Activated naive CD8-positive, alpha-beta T cell treated with anti-CD3 and anti-CD28 coated beads, Interleukin-2, amount 10 ng/mL, durations not matched to agents 7 days and 5 days (primary cell): ENCODE measurements around the gene TRAFD1. TPM values are rescaled to one million over a fixed set of nuclear protein-coding genes. Genes with fewer than 3 reads are reported as not detected.
"Not testable (repeated sequence)": the region's sequence is repeated elsewhere in the genome, so short reads cannot be mapped to it uniquely, and the experiment has no call there.

Source experiments
- ATAC-seq: fragments of 150-1000 bp; cut with Tn5 transposase; one replicate; pipeline ENCODE4 v1.10.0; 2021; ENCODE audit warnings: low read depth, moderate library complexity
- POLR2A ChIA-PET: fragments of 350-600 bp; sonication (Branson Sonifier 250); formaldehyde crosslinking; loops from one replicate; lab custom pipeline; 2021; ENCODE audit warnings: antibody characterized with exemption; lab: Charles Lee
- DNase-seq: peaks from one replicate; pipeline ENCODE4 v3.0.0; 2021
- H3K27ac Mint-ChIP-seq: one replicate; pipeline ENCODE4 v1.8.0; 2022; ENCODE audit warnings: mild to moderate bottlenecking, mixed read lengths
- H3K27me3 Mint-ChIP-seq: one replicate; pipeline ENCODE4 v1.8.0; 2022; ENCODE audit warnings: mild to moderate bottlenecking, moderate library complexity, mixed read lengths
- H3K36me3 Mint-ChIP-seq: one replicate; pipeline ENCODE4 v1.8.0; 2021; ENCODE audit warnings: mild to moderate bottlenecking, mixed read lengths
- H3K4me1 Mint-ChIP-seq: one replicate; pipeline ENCODE4 v1.8.0; 2021; ENCODE audit warnings: mixed read lengths
- H3K4me3 Mint-ChIP-seq: one replicate; pipeline ENCODE4 v1.8.0; 2022; ENCODE audit warnings: mild to moderate bottlenecking, moderate library complexity, mixed read lengths
- H3K9me3 Mint-ChIP-seq: one replicate; pipeline ENCODE4 v1.8.0; 2021; ENCODE audit warnings: mixed read lengths
- total RNA-seq, 2 experiments: library from RNA; stranded (reverse); gene quantifications; one replicate each; pipeline ENCODE4 v1.2.3, GENCODE V29; 2021

TRAFD1 gene
- total RNA-seq, 2 experiments from 2014 or later, result 69.7 to 70.3 TPM

DNA sequence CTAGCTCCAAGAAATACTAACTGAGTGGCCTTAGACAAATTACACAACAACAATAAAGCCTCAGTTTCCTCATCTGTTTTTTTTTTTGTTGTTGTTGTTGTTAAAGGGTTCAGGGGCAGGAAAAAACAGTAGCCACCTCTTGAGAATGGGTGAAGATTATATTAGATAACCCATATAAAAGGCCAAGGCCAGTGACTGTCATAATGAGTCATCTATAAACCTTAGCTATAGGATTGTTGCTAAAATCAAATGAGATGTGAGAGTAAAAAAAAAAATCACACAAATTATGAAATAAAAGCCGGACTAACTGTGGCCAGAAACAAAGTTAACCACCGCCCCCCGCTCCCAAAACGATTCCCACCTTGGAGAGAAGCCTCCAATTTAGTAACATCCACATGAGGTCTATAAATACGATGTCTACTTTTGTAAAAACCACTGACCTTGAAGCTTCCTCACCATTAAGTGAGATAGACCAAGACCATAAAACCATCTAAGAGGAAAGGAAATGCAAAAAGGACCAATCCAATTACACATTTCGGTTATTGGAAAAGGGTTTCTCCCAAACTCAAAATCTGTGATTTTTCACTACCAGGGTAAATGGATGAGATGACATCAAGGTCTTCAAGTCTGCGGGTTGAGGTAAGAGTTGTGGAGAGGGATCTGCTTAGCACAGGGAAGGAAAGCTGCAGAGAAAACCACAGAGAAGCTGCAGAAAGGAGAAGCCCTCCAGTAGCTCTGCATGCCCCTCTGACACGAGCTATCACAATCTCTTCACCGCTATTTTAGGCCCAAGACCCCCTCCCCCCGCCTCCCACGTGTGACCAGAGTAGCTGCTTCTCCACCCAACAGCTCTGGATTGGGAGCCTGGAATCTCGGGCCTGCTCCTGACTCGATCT lies 17.8 kb upstream of the TRAFD1 start:
- ATAC-seq, result no peak
- Mint-ChIP-seq H3K27ac (peak overlapping the region; percentile 85), H3K36me3 (peaks cover 3% of the 10 kb centered on the region), H3K4me1 (peaks cover 37% of the 10 kb centered on the region), H3K4me3 (peak overlapping the region; percentile 93), H3K27me3 (no peaks in the 10 kb centered on the region), H3K9me3 (no peaks in the 10 kb centered on the region)
- no peak for DNase-seq
- POLR2A ChIA-PET, result interaction anchor here (0.9 to 4.1 kb wide), 6 partner anchors 10 to 94 kb away, joined by 3 to 146 read pairs (median 11); partner anchors contain the start of genes ERP29, TMEM116 and TRAFD1

DNA sequence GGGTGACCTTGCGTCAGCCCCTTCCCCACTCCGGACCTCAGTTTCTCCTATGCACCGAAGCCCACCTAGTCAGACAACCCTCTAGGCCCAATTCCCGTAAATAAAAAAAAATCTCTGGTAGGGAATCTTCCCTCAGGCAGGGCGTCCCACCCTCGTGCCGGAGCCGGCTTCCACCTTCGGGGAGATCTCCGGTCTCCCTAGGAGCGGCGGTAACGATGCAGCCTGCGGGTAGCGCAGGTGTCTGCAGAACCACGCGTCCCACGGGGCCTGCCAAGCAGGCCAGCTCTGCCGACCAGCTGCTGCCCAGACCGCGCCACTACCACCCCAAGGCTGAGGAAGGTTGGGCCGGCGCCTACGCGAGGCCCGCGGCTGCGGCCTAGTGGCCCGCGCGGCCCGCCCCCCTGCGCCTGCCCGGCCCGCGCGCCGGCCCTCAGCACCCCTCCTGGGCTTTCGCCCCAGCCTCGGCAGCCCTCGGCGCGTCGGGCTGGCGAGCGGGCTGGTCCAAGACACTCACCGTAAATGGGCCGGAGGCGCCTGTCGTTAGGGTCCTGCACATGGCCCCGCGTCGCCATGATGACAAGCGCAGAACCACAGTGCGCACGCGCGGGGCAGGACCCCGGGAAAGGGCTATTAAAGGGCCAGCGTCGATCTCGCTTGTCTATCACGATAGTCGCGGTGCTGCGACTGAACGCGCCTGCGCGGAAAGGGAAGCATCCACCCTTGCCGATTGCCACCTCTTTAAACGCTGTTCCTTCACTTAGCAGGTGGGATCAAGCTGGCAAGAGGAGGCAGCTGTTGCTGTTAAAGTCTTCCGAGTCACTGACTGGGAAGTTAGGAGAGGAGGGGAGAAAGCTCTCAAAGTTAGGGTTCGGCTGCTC lies 16.9 kb upstream of the TRAFD1 start, which contains the start of gene NAA25:
Gene NAA25, minus strand, starts transcription at position 582 of the 878 bp plus-strand sequence. Its CDS starts 10 bp downstream, at position 572.
- ATAC-seq (peak; percentile 86), DNase-seq (peak; percentile 94)
- Mint-ChIP-seq H3K4me1 (peaks cover 36% of the 10 kb centered on the region), H3K4me3 (peak within 1 kb of the TSS; percentile 93), H3K36me3 (peaks cover 3% of the 10 kb centered on the region), H3K27me3 (no peaks in the 10 kb centered on the region), H3K27ac (peak within 1 kb of the TSS; percentile 98), H3K9me3 (no peaks in the 10 kb centered on the region)
- POLR2A ChIA-PET, result interaction anchor here (0.9 to 4.1 kb wide), 10 partner anchors 9 to 95 kb away, joined by 3 to 146 read pairs (median 6); partner anchors contain the start of genes ERP29, TMEM116 and TRAFD1

DNA sequence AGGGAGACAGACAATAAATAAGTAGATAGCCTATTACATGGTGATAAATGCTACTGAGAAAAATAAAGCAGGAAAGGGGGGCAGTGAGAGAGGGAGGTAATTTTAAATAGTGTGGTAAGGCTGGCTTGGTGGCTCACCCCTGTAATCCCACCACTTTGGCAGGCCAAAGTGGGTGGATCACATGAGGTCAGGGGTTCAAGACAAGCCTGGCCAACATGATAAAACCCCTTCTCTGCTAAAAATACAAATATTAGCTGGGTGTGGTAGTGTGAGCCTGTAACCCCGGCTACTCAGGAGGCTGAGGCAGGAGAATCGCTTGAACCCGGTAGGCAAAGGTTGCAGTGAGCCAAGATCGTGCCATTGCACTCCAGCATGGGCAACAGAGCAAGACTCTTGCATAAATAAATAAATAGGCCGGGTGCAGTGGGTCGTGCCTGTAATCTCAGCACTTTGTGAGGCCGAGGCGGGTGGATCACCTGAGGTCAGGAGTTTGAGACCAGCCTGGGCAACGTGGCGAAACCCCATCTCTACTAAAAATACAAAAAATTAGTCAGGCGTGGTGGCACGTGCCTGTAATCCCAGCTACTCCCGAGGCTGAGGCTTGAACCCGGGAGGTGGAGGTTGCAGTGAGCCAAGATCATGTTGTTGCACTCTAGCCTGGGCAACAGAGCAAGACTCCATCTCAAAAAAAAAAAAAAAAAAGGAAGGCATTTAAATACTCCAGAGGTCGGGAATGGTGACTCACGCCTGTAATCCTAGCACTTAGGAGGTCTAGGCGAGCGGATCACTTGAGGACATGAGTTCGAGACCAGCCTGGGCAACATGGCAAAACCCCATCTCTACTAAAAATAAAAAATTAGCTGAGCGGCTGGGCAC lies 14.3 kb upstream of the TRAFD1 start:
- H3K9me3 Mint-ChIP-seq, DNase-seq, ATAC-seq, H3K36me3 Mint-ChIP-seq, H3K27me3 Mint-ChIP-seq, H3K4me3 Mint-ChIP-seq, H3K27ac Mint-ChIP-seq: not testable (repeated sequence)
- POLR2A ChIA-PET, result interaction anchor here (2.1 to 4.1 kb wide), 2 partner anchors 15 to 18 kb away, joined by 17 to 146 read pairs; partner anchors contain the start of gene TRAFD1
- peaks cover 16% of the 10 kb centered on the region for H3K4me1 Mint-ChIP-seq

DNA sequence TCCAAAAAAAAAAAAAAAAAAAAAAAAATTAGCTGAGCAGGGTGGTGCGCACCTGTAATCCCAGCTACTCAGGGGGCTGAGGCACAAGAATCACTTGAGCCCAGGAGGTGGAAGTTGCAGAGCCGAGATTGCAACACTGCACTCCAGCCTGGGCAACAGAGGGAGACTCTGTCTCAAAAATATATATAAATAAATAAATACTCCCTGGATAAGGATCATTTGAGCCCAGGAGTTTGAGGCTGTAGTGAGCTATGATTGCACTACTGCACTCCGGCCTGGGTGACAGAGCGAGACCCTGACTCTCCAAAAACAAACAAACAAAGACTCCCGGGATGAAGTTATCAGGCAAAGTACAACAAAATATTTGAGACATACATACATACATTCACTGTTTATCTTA lies 13.4 kb upstream of the TRAFD1 start:
- POLR2A ChIA-PET, result interaction anchor here (2.1 kb wide), 1 partner anchor 14 kb away, joined by 17 read pairs; the partner anchor contains the start of gene TRAFD1
- Mint-ChIP-seq H3K9me3 (no peaks in the 10 kb centered on the region), H3K4me1 (peaks cover 17% of the 10 kb centered on the region), H3K36me3 (no peaks in the 10 kb centered on the region), H3K27me3 (no peaks in the 10 kb centered on the region), H3K4me3 (no peak overlapping the region), H3K27ac (no peak overlapping the region)
- DNase-seq (no peak), ATAC-seq (no peak)

DNA sequence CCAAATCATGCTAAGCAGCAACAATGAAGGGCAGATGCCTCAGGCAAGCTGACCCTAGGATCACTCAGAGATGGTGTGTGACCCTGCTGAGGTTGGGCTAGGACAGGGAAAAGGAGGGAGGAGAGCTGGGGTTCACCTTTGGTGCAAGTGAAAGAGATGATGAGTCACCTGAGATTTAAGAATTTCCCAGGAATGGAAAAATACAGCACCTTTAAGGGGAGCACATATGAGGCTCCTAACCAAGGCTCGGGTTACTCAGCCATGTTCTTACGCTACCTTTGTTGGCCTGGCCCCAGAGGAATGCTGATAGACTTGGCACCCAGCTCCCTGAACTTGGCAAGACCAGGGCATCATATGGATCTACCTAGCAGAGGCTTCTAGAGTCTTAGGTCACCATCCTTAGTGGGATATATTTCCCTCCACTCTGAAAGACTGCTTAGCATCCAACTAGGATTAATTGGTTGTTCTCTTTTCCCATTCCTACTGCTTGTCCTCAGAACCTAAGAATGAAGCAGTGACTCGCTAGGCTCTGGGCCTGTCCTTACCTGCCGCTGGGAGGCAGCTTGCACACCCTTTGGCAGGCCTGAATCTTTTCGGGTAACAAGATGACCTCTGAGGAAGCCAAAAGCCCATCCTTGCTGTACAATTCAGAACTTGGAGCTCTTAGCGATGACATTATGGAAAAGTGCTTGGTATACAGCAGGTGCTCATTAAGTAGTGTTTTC lies 12.8 kb upstream of the TRAFD1 start:
- no peaks in the 10 kb centered on the region for H3K9me3 Mint-ChIP-seq
- DNase-seq (no peak), ATAC-seq (no peak)
- H3K27me3 Mint-ChIP-seq, result no peaks in the 10 kb centered on the region
- no peaks in the 10 kb centered on the region for H3K36me3 Mint-ChIP-seq
- H3K4me3 Mint-ChIP-seq, result no peak overlapping the region
- no peak overlapping the region for H3K27ac Mint-ChIP-seq
- POLR2A ChIA-PET, result interaction anchor here (2.1 kb wide), 1 partner anchor 13 kb away, joined by 17 read pairs; the partner anchor contains the start of gene TRAFD1
- peaks cover 13% of the 10 kb centered on the region for H3K4me1 Mint-ChIP-seq

DNA sequence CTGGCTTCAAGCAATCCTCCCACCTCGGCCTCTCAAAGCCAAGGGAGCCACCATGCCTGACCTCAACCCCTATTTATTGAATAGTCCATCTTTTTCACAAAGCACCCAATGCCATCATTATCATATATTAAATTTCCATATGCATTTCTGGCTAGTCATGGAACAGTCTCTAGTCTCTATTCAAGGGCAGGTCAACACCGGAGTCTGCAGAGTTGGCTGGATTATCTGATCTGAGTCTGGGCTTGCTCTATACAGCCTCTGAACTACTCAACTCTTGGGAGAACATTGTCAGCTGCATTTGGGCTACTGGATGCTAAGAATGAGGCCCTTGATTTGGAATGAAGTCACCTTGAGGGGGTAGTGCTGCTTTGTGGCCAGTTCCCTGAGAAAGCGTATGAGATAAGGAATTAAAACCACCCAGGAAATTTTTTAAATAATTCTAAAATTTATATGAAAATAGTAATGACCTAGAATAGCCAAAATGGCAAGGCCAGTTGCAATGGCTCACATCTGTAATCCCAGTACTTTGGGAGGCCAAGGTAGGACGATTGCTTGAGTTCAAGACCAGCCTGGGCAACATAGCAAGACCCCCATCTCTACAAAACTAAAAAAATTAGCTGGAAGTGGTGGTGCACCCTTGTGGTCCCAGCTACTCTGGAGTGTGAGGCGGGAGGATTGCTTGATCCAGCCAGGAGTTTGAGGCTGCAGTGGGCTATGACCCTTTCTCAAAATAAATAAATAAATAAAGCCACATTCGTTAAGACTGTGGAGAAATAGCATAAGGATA lies 9.9 kb upstream of the TRAFD1 start:
- Mint-ChIP-seq H3K27me3 (peaks cover 2% of the 10 kb centered on the region), H3K36me3 (no peaks in the 10 kb centered on the region), H3K4me1 (peaks cover 14% of the 10 kb centered on the region), H3K9me3 (no peaks in the 10 kb centered on the region), H3K4me3 (no peak overlapping the region), H3K27ac (no peak overlapping the region)
- POLR2A ChIA-PET, result interaction anchor here (0.6 to 4.8 kb wide), 3 partner anchors 11 to 364 kb away, joined by 3 to 58 read pairs (median 5); partner anchors contain the start of gene TRAFD1
- ATAC-seq (no peak), DNase-seq (no peak)

DNA sequence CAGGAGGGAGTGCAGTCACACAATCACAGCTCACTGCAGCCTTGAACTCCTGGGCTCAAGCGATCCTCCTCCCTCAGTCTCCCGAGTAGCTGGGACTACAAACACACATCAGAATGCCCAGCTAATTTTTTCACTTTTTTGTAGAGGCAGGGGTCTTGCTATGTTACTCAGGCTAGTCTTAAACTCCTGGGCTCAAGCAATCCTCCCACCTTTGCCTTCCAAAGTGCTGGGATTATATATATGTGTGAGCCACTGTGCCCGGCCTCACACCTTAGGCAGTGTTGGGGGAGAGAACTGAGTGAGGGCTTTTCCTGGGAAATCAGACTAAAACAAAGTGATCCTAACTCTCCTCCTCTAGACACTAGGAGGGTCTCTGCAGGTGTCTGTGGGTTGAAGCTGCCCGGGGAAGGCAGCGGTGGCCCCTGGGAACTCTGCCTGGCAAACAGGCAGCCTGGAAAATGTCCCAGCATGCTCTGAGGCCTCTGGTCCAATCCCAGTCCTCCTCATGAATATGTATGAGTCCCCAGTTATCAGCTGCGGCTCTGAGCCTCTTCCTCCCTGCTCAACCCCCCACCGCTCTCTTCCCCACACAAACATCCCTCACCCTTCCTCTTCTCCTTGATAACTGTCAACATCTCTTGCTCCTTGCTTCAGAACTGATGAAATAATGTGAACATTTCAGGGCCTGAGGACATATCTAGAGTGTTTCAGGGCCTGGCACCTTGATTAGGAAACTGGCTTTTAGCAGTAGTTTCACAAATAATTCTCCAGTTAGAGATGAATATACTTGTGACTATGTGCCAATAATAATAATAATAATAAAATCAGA lies 8.9 kb upstream of the TRAFD1 start:
- Mint-ChIP-seq H3K36me3 (no peaks in the 10 kb centered on the region), H3K9me3 (no peaks in the 10 kb centered on the region), H3K4me3 (peak overlapping the region; percentile 72), H3K27ac (peak overlapping the region; percentile 86), H3K4me1 (peaks cover 16% of the 10 kb centered on the region), H3K27me3 (peaks cover 2% of the 10 kb centered on the region)
- DNase-seq (peak; percentile 39), ATAC-seq (peak; percentile 94)
- POLR2A ChIA-PET, result interaction anchor here (0.6 to 4.8 kb wide), 5 partner anchors 8 to 274 kb away, joined by 3 to 58 read pairs (median 4); partner anchors contain the start of genes MAPKAPK5, NAA25 and TRAFD1

DNA sequence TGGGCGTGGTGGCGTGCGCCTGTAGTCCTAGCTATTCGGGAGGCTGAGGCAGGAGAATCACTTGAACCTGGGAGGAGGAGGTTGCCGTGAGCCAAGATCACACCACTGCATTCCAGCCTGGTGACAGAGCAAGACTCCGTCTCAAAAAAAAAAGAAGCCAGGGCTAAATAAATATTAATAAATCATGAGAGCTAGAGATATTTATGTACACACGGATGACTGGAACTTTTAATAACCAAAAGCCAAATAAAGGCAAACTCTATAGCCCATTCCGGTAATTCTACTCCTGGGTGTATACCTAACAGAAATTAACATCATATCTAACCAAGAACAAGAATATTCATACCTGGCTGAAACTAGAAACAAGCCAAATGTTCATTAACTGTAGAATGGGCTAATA lies 7.7 kb upstream of the TRAFD1 start:
- no peak for DNase-seq
- Mint-ChIP-seq H3K4me3 (no peak overlapping the region), H3K27me3 (peaks cover 7% of the 10 kb centered on the region), H3K27ac (no peak overlapping the region), H3K4me1 (peaks cover 16% of the 10 kb centered on the region), H3K36me3 (no peaks in the 10 kb centered on the region), H3K9me3 (no peaks in the 10 kb centered on the region)
- POLR2A ChIA-PET, result interaction anchor here (0.8 to 4.8 kb wide), 2 partner anchors 8 to 9 kb away, joined by 5 to 58 read pairs; partner anchors contain the start of genes NAA25 and TRAFD1
- ATAC-seq, result no peak

DNA sequence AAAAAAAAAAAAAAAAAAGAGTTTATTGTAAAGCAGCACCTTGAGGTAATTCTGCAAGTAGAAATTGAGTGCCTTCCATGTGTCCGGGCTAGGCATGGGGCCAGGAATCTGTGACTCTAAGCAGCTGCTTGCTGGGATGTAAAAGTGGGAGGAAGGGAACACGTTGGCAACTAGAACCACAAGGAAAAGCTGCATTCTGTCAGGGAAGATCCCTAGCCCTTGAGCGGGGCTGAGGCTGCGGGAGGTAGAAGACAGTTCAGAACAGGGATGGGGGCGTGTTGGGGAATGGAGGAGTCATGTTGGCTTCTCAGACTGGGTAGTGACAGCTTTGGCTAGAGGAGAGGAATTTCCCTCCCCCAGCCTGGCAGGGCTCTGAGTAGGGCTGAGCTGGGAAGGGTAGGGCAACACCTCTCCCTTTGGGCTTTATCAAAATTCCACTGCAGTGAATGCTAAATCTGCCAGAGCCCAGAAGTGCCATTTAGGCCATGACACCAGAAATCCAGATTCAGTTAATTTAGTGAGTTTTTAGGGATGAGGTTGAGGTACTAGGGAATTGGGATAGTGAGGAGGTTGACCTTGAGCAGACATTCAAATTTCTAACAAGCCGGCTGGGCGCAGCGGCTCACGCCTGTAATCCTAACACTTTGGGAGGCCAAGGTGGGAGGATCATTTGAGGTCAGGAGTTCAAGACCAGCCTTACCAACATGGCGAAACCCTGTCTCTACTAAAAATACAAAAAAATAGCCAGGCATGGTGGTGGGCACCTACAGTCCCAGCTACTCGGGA lies 3.4 kb upstream of the TRAFD1 start:
- Mint-ChIP-seq H3K4me3 (no peak overlapping the region), H3K4me1 (peaks cover 19% of the 10 kb centered on the region), H3K27me3 (peaks cover 7% of the 10 kb centered on the region), H3K9me3 (no peaks in the 10 kb centered on the region), H3K27ac (no peak overlapping the region), H3K36me3 (peaks cover under 1% of the 10 kb centered on the region)
- DNase-seq (no peak), ATAC-seq (no peak)
- POLR2A ChIA-PET, result interaction anchor here (0.7 to 2.8 kb wide), 2 partner anchors 13 to 38 kb away, joined by 6 to 15 read pairs; partner anchors contain the start of gene NAA25
